HG03039 (cell line): ENCODE data around the gene TMOD1.
A peak's percentile ranks its signal among the peaks of the same experiment; 100 is the strongest.

Experiments
- ATAC-seq: cut with Tn5 transposase; IDR thresholded peaks from one replicate; pipeline ENCODE4 v1.9.1; 2021; ENCODE audit warnings: mild to moderate bottlenecking, moderate library complexity; ENCODE audit not compliant: unreplicated experiment

Gene TMOD1

GRCh38 chr9:97516111-97516510 is 14.6 kb downstream of the TMOD1 start:
- no peak for ATAC-seq

DNA sequence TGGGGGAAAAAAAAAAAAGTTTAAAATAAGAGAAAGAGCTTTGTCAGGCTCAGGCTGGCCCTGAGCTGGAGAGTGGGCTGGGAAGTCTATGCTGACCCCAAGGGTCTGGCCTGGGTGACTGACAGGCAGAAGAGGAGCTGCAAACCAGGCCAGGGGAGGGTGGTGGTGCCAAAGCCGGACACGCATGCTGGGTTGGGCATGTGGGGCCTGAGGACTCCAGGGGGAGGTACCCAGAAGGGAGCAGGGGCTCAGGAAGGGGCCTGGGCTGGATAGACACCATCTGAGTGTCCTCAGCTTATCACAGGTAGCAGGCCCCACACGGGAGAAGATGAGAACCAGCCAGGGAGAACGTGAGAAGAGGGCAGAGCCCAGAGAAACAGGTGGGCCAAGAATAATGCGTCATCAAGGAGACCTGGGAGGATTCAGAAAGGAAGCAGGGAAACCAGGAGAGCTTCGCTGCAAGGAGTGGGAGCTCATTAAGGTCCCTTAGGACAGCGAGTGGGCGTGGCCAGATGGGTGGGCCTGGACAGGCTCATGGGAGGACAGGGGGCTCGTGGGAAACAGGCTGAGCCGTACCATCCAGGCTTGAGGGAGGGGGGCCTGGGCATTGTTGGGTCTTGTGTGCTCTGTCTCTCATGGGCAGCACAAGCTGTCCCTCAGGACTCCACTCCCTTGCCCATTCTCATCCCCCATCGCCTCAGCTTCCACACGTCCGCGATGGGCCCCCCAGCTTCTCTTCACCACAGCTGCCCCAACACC is 16.0 kb downstream of the TMOD1 start:
- no peak for ATAC-seq

- no peak for ATAC-seq
These were observed 16.9 kb downstream of the TMOD1 start for GRCh38 chr9:97518166-97518908.

GRCh38 chr9:97518909-97519307 is 17.4 kb downstream of the TMOD1 start:
- ATAC-seq, result no peak

GRCh38 chr9:97519441-97519970 is 18.0 kb downstream of the TMOD1 start:
- no peak for ATAC-seq

GRCh38 chr9:97521576-97522333 is 20.3 kb downstream of the TMOD1 start:
- ATAC-seq, result no peak

DNA sequence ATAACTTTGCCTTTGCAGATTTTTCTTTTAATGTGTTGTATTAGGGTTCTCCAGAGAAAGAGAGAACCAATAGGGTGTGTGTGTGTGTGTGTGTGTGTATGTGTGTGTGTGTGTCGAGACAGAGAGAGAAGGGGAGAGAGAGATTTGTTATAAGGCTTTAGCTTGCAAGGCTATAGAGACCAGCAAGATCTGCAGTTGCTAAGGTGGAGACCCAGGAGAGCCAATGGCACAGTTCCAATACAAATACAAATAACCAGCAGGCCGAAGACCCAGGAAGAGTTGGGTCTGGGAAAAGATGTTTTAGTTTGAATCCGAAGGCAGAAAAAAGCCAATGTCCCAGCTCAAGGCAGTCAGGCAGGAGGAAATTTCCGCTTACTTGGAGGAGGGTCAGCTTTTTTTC is 23.0 kb downstream of the TMOD1 start:
- ATAC-seq, result no peak

- ATAC-seq, result no peak
These were observed 24.0 kb downstream of the TMOD1 start for GRCh38 chr9:97525451-97525850.

DNA sequence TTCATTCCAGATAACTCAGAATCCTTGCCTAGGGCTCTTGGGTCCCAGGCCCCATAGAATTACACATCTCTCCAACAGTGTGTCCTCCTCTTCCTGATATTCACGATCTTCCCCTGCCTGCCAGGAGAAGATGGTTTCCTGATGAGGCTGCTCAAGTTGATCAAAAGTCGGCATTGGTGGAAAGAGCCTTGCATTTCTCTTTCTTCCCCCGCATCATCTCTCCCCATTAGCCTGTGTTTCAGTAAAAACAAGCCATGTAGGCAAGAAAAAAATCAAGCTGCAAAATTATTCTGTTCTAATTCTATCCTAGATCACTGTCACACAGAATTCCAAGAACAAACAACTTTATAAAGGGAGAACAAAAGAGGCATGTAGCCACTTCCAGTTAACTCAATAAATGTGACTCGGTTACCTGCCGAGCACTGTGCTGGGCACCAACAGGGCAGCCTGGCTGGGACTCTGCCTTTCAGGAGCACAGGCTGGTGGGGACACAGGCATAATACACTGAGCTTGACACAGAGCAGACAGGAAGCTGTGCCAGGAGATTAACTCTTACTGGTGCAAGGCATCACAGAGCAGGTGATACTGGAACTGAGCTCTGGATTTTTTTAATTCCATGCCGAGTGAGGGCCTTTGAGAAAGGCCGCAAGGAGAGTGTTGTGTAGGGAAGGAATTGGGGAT is 25.6 kb downstream of the TMOD1 start:
- ATAC-seq, result no peak

DNA sequence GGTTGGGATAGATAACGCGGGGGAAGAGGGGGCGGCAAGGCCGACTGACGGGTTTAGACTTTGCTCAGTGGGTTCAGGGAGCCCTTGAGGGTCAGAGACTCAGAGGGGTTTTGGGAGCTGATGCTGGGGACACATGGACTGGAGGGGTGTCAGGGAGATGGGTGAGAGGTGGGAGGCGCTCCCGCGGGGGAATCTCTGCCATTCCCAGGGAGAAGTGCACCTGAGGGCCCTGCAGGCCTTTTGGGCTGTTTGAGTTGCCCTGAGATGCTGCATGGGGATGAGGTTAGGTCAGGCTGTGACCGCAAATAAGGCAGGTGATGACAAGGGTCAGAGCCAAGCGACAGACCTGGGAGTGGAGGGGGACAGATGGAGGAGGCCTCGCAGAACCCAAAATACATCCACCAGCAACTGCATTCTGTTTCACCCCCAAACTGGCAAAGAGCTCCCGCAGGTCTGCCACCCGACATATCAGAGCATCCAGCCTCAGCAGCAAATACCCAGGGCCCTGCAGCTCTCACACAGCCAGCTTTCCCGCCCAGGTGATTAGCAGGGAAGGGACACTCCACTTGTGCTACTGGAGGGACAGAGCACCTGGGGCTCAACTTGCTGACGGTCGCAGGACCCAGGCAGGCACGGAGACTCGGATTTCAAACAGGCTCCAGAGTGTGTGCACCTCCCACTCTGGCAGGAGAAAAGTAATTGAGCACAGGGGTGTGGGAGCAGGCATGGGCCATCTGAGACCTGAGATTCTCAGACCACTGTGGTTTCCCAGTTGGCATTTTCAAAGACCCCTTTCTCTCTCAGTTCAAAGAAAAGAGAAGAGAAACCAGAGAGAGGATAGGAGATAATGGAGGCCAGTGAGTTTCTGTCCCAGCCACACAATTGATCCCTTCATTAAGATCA is 26.4 kb downstream of the TMOD1 start:
- no peak for ATAC-seq

- ATAC-seq, result no peak
These were observed 27.2 kb downstream of the TMOD1 start for GRCh38 chr9:97528529-97529230.

GRCh38 chr9:97529363-97530076 is 28.1 kb downstream of the TMOD1 start:
- peak; percentile 79 for ATAC-seq

DNA sequence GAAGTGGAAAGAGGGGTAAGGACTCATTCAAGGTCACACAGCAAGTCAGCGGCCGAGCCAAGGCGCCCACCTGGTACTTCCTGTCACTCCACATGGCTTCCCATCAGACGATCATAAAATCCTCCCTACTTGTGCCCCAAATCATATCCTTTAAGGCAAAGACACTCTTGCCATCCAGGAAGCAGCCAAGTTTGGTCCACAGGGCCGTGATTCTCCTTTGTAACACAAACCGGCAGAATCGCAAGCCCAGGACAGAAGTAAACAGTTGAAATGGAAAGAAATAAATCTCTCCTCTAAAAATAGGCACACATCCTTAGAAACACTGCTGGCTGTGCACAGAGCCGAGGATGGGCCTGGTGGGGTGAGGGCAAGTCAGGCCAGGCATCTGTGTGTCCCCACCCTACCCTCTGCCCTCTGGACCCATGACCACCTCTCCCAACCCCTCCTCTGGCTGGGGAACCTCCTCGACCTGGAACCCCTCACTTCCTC is 30.5 kb downstream of the TMOD1 start:
- ATAC-seq, result no peak

GRCh38 chr9:97534185-97534584 is 32.7 kb downstream of the TMOD1 start:
- no peak for ATAC-seq

DNA sequence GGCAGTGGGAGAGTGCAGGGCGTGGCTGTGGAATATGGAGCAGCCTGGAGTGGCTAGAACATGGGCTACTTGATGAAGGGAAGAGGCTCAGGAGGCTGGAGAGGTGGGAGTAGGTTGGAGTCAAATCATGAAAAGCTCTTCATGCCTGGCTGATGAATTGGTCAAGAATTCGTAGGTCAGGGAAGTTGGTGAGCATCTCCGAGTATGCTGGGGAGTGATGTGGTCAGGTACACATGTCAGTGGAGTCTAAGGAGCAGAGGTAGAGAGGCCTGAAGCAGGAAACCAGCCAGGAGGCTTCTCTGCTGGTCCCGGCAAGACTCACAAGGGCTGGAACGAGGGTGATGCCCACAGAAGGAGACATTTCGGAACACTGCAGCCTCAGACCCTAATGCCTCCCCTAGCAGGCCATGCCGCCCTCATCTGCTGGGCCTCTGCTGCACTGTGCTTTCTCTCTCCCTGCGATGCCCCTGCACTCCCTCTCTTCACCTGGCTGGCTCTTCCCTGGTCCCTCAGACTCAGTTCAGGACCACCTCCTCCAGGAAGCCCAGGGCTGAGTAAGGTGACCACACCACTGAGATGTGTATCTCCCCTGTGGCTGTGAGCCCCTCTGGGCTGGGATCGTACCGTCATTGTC is 33.6 kb downstream of the TMOD1 start:
- no peak for ATAC-seq

- ATAC-seq, result no peak
These were observed 34.3 kb downstream of the TMOD1 start for GRCh38 chr9:97535771-97536170.

DNA sequence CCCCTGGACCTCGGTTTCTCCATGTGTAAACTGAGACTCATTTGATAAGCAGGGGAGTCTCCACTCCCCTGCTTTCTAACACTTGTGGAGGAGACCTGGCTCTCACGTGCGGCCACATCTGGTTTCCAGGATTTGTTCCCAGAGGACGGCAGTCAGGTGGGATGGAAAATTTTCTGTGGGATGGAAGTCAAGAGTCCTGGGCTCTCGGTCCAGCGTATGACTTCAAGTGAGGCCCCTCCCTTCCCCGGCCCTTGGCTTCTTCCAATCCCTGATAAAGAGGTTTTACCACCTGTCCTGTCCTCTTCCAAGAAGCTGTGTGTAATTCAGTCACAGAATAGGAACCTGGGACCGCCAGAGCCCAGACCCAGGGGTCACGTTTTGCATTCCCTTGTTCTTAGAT is 35.0 kb downstream of the TMOD1 start:
- ATAC-seq, result no peak

DNA sequence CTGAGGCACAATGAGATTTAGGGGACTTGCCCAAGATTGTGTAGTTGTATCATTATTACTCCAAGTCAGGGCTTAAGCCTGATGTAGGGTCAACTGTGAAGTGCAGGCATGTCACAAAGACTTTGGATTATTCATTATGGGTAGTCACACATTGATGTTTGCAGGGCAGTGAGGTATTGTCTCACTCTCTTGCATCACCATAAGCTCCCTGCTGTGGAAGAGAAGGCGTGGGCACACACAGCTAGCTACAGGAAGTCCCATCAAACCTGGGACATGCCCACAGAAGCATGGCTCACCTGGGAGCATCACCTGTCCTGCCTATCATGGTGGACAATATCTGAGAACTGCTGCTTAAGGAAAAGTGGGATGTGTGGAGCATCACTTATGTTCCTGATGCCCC is 42.1 kb downstream of the TMOD1 start:
- ATAC-seq, result no peak
